Activated CD4-positive, alpha-beta T cell treated with anti-CD3 and anti-CD28 coated beads, Interleukin-2, amount 10 ng/mL, durations not matched to agents 7 days and 5 days (primary cell): Measurements from ENCODE around the gene ZNF652. TPM values are rescaled to one million over a fixed set of nuclear protein-coding genes. Genes with fewer than 3 reads are reported as not detected.
"Not testable (repeated sequence)": the region's sequence is repeated elsewhere in the genome, so short reads cannot be mapped to it uniquely, and the experiment has no call there.

Source experiments
- CTCF ChIA-PET: fragments of 350-600 bp; sonication (Branson Sonifier 250); formaldehyde crosslinking; loops from one replicate; lab custom pipeline; 2021; ENCODE audit warnings: antibody characterized with exemption; lab: Charles Lee
- POLR2A ChIA-PET: fragments of 350-600 bp; sonication (Branson Sonifier 250); formaldehyde crosslinking; loops from one replicate; lab custom pipeline; 2021; ENCODE audit warnings: antibody characterized with exemption; lab: Charles Lee
- DNase-seq: peaks from one replicate; pipeline ENCODE4 v3.0.0-alpha.2; 2020
- H3K27ac Mint-ChIP-seq: one replicate; pipeline ENCODE4 v1.8.0; 2021; ENCODE audit warnings: mild to moderate bottlenecking, moderate library complexity, mixed read lengths
- H3K27me3 Mint-ChIP-seq: one replicate; pipeline ENCODE4 v1.8.0; 2021; ENCODE audit warnings: mixed read lengths
- H3K36me3 Mint-ChIP-seq: one replicate; pipeline ENCODE4 v1.8.0; 2021; ENCODE audit warnings: low read depth, mixed read lengths
- H3K4me1 Mint-ChIP-seq: one replicate; pipeline ENCODE4 v1.8.0; 2021; ENCODE audit warnings: mixed read lengths
- H3K4me3 Mint-ChIP-seq: one replicate; pipeline ENCODE4 v1.8.0; 2021; ENCODE audit warnings: mild to moderate bottlenecking, moderate library complexity, mixed read lengths
- H3K9me3 Mint-ChIP-seq: one replicate; pipeline ENCODE4 v1.8.0; 2021; ENCODE audit warnings: mixed read lengths
- total RNA-seq, 2 experiments: library from RNA; stranded (reverse); gene quantifications; one replicate each; pipeline ENCODE4 v1.2.3, GENCODE V29; 2021

Gene ZNF652
- total RNA-seq, 2 experiments from 2014 or later, result 32.1 to 36.2 TPM

GRCh38 chr17:49397586-49397985 is 35.5 kb upstream of the ZNF652 start:
- ChIA-PET CTCF (interaction anchor here (0.6 to 1.7 kb wide), 5 partner anchors 9 to 31 kb away, joined by 4 to 6 read pairs (median 5); no protein-coding TSS in a partner anchor), POLR2A (no interaction called here)
- Mint-ChIP-seq H3K27me3 (peaks cover 2% of the 10 kb centered on the region), H3K36me3 (no peaks in the 10 kb centered on the region), H3K9me3 (no peaks in the 10 kb centered on the region), H3K4me3 (no peak overlapping the region), H3K4me1 (peaks cover 19% of the 10 kb centered on the region), H3K27ac (no peak overlapping the region)
- no peak for DNase-seq

GRCh38 chr17:49393491-49394255 is 31.6 kb upstream of the ZNF652 start:
- H3K4me3 Mint-ChIP-seq, result no peak overlapping the region
- POLR2A ChIA-PET, result no interaction called here
- H3K27ac Mint-ChIP-seq, result no peak overlapping the region
- peaks cover 47% of the 10 kb centered on the region for H3K4me1 Mint-ChIP-seq
- no peaks in the 10 kb centered on the region for H3K9me3 Mint-ChIP-seq
- no peaks in the 10 kb centered on the region for H3K36me3 Mint-ChIP-seq
- CTCF ChIA-PET, result interaction anchor here (0.6 to 1.6 kb wide), 6 partner anchors 14 to 74 kb away, joined by 3 to 6 read pairs (median 3); no protein-coding TSS in a partner anchor
- no peak for DNase-seq
- H3K27me3 Mint-ChIP-seq, result peaks cover 2% of the 10 kb centered on the region

DNA sequence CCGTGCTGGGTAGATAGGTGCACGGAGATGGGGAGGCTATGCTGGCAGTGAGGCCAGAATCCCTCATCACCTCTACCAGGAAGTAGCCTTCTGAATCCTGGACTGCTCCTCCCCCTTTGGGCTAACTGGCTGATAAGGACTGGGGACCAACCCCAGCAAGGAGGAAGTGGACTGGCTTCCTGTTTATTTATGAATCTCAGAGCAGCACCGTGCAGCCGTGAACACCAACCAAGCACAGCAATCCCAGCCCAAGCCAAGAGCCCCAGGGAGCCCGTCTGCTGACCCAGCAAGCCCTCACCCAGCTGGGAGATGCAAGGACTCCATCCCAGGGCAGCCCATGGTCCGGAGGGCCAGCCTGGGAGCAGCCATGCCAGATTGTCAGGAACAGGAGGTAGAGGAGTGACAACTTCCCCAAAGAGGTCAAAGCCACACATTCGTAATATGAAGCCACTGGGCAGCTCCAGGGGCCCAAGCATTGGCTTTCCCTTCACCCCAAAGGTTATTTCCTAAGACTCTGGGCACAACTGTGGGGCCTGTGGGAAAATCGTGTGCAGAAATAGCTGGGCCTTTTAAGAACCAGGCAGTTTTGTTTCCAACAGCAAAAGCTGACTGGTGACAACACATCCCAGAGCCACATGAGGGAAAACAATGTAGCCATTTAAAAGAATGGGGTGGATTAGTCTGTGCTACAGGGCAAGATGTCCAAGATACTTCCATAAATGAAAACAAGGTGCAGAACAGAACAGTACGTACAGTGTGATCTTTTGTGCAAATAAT is 28.7 kb upstream of the ZNF652 start:
- Mint-ChIP-seq H3K27me3 (peaks cover 3% of the 10 kb centered on the region), H3K4me1 (peaks cover 64% of the 10 kb centered on the region), H3K36me3 (peaks cover 1% of the 10 kb centered on the region), H3K4me3 (no peak overlapping the region), H3K9me3 (no peaks in the 10 kb centered on the region), H3K27ac (peak overlapping the region; percentile 89)
- DNase-seq, result no peak
- CTCF ChIA-PET, result interaction anchor here (0.5 to 1.9 kb wide), 5 partner anchors 9 to 75 kb away, joined by 3 to 4 read pairs (median 4); no protein-coding TSS in a partner anchor
- POLR2A ChIA-PET, result no interaction called here

DNA sequence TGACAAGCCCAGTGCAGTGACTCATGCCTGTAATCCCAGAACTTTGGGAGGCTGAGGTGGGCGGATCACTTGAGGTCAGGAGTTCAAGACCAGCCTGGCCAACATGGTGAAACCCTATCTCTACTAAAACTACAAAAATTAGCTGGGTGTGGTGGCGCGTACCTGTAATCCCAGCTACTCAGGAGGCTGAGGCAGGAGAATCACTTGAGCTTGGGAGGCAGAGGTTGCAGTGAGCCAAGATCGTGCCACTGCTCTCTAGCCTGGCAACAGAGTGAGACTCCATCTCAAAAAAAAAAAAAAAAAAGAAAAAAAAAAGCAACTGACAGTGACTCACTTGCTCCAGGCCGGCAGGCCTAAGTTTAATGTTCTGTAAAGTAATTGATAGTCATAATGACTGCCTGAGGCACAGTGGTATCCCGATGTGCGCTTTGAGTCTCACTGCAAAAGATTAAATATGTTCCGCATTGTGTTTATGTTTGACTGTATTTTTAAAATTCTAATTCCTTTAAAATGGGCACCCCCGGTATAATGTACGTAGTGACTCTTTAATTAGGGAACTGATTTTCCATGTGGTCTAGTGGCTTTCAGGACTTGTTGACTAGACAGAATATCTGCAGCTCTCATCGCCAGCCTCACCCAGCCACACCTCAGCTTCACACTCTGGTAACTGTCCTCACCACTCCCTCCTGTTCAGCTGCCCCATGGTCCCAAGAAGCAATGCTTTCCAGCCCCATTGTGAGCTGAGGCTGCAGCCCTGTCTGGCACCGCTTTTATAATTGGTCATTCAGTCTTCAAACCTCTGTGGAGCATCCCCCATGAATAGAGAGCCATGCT is 27.7 kb upstream of the ZNF652 start:
- ChIA-PET CTCF (interaction anchor here (0.9 to 1.9 kb wide), 4 partner anchors 7 to 19 kb away, joined by 3 to 5 read pairs (median 4); no protein-coding TSS in a partner anchor), POLR2A (interaction anchor here (0.6 kb wide), 1 partner anchor 66 kb away, joined by 4 read pairs; no protein-coding TSS in a partner anchor)
- H3K9me3 Mint-ChIP-seq, H3K27me3 Mint-ChIP-seq, H3K4me3 Mint-ChIP-seq, DNase-seq, H3K36me3 Mint-ChIP-seq: not testable (repeated sequence)
- Mint-ChIP-seq H3K27ac (peak overlapping the region; percentile 92), H3K4me1 (peaks cover 61% of the 10 kb centered on the region)

GRCh38 chr17:49388692-49389513 is 26.9 kb upstream of the ZNF652 start:
- peak overlapping the region; percentile 51 for H3K4me3 Mint-ChIP-seq
- POLR2A ChIA-PET, result interaction anchor here (0.5 to 0.6 kb wide), 2 partner anchors 65 to 178 kb away, joined by 3 to 4 read pairs; partner anchors contain the start of genes ABI3 and GNGT2
- peaks cover 3% of the 10 kb centered on the region for H3K27me3 Mint-ChIP-seq
- peak overlapping the region; percentile 92 for H3K27ac Mint-ChIP-seq
- H3K9me3 Mint-ChIP-seq, result no peaks in the 10 kb centered on the region
- H3K36me3 Mint-ChIP-seq, result peaks cover 1% of the 10 kb centered on the region
- CTCF ChIA-PET, result interaction anchor here (0.9 to 1.7 kb wide), 6 partner anchors 8 to 68 kb away, joined by 3 to 9 read pairs (median 4); no protein-coding TSS in a partner anchor
- DNase-seq, result no peak
- peaks cover 56% of the 10 kb centered on the region for H3K4me1 Mint-ChIP-seq

GRCh38 chr17:49388290-49388640 is 26.2 kb upstream of the ZNF652 start:
- DNase-seq, result peak; percentile 34
- CTCF ChIA-PET, result interaction anchor here (0.7 to 1.7 kb wide), 6 partner anchors 9 to 67 kb away, joined by 3 to 9 read pairs (median 4); no protein-coding TSS in a partner anchor
- H3K9me3 Mint-ChIP-seq, result no peaks in the 10 kb centered on the region
- H3K4me1 Mint-ChIP-seq, result peaks cover 50% of the 10 kb centered on the region
- peaks cover 3% of the 10 kb centered on the region for H3K27me3 Mint-ChIP-seq
- H3K4me3 Mint-ChIP-seq, result peak overlapping the region; percentile 51
- peaks cover 1% of the 10 kb centered on the region for H3K36me3 Mint-ChIP-seq
- POLR2A ChIA-PET, result interaction anchor here (0.5 kb wide), 1 partner anchor 178 kb away, joined by 3 read pairs; the partner anchor contains the start of genes ABI3 and GNGT2
- H3K27ac Mint-ChIP-seq, result peak overlapping the region; percentile 92

DNA sequence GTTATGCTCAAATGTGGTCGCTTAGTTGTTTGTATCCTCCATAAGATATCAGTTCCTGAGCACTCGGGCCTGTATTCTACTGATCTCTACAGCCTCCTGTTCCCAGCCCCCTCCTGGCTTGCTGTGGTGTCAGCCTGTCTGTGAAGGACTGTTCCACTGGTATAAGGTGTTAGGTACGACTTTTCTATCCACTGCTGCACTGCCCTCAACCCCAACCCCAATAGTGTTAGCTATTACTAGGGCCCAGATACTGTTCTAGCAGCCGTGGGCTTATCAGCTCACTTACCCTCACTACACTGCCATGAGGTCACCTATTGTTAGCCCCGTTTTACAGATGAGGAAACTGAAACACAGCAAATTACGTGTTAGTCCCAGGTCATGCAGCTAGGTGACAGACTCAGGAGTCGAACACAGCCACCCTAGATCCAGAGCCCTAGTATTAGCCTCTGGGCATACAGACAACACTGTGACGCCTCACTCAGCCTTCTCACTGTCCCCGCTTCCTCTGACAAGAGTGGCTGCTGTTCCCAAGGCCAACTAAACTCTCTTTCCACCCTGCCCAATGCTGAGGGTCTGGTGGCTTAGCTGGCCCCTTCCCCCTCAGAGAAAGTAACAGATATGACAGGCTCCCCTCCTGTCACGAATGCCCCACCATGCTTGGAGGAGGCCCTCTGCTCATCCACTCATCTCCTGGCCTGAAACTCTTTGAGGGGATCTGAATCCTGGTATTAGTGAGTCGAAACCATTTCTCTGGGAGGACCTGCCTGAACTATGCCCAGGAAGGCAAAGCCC is 25.6 kb upstream of the ZNF652 start:
- DNase-seq, result no peak
- ChIA-PET CTCF (interaction anchor here (0.7 to 1.7 kb wide), 4 partner anchors 10 to 67 kb away, joined by 3 to 9 read pairs (median 4); no protein-coding TSS in a partner anchor), POLR2A (interaction anchor here (0.5 kb wide), 1 partner anchor 469 kb away, joined by 3 read pairs; no protein-coding TSS in a partner anchor)
- Mint-ChIP-seq H3K4me1 (peaks cover 50% of the 10 kb centered on the region), H3K27ac (peak overlapping the region; percentile 92), H3K9me3 (no peaks in the 10 kb centered on the region), H3K4me3 (peak overlapping the region; percentile 51), H3K36me3 (peaks cover 1% of the 10 kb centered on the region), H3K27me3 (peaks cover 3% of the 10 kb centered on the region)

DNA sequence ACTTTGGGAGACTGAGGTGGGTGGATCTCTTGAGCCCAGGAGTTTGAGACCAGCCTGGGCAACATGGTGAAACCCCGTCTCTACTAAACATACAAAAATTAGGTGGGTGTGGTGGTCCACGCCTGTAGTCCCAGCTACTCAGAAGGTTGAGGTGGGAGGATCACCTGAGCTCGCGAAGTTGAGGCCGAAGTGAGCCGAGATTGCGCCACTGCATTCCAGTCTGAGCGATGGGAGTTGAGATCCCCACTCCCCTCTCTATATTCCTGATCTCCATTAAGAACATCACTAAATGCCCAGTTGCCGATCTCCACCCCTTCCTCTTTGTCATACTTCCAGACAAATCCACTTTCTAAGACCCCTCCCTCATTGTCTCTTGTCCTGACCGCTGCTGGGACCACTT is 24.3 kb upstream of the ZNF652 start:
- CTCF ChIA-PET, result interaction anchor here (1.0 to 1.5 kb wide), 3 partner anchors 11 to 18 kb away, joined by 3 to 9 read pairs (median 3); no protein-coding TSS in a partner anchor

DNA sequence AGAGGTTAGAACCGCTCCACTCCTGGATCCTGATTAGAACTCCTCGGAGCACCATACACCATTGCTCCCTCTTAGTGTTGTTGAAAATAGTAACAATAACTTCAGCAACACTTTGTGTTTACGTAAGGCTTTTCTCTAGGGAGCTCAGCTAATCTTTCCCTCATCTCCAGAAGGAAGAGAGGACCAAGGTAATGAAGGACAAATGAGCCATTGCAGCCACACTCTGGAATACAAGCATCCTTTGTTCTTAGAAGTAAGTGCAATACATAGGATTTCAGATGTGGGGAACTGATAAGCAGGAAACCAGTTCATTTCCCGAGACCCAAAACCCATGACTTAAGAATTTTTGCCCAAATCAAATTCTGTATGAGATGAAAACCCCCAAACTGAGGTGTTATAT is 22.9 kb upstream of the ZNF652 start:
- Mint-ChIP-seq H3K4me3 (no peak overlapping the region), H3K27ac (no peak overlapping the region), H3K9me3 (no peaks in the 10 kb centered on the region), H3K4me1 (peaks cover 33% of the 10 kb centered on the region), H3K27me3 (peaks cover 3% of the 10 kb centered on the region), H3K36me3 (peaks cover 3% of the 10 kb centered on the region)
- POLR2A ChIA-PET, result no interaction called here
- CTCF ChIA-PET, result no interaction called here
- no peak for DNase-seq

More for the DNA sequence above, 24.3 kb upstream of the ZNF652 start:
- no peak overlapping the region for H3K4me3 Mint-ChIP-seq
- POLR2A ChIA-PET, result no interaction called here
- H3K27me3 Mint-ChIP-seq, result peaks cover 3% of the 10 kb centered on the region
- peak overlapping the region; percentile 69 for H3K27ac Mint-ChIP-seq
- peaks cover 47% of the 10 kb centered on the region for H3K4me1 Mint-ChIP-seq
- peaks cover 1% of the 10 kb centered on the region for H3K36me3 Mint-ChIP-seq
- H3K9me3 Mint-ChIP-seq, result no peaks in the 10 kb centered on the region
- no peak for DNase-seq

- H3K4me3 Mint-ChIP-seq, result no peak overlapping the region
- H3K27me3 Mint-ChIP-seq, result peaks cover 9% of the 10 kb centered on the region
- no peak overlapping the region for H3K27ac Mint-ChIP-seq
- ChIA-PET POLR2A (no interaction called here), CTCF (interaction anchor here (0.9 to 1.9 kb wide), 2 partner anchors 12 to 16 kb away, joined by 3 to 4 read pairs; no protein-coding TSS in a partner anchor)
- H3K36me3 Mint-ChIP-seq, result peaks cover 4% of the 10 kb centered on the region
- H3K4me1 Mint-ChIP-seq, result peaks cover 16% of the 10 kb centered on the region
- no peaks in the 10 kb centered on the region for H3K9me3 Mint-ChIP-seq
- no peak for DNase-seq
These were observed 21.0 kb upstream of the ZNF652 start for GRCh38 chr17:49383060-49383459.
